HCT116 (cell line): ENCODE data around the gene CGB1. TPM values are rescaled to one million over a fixed set of nuclear protein-coding genes. Genes with fewer than 3 reads are reported as not detected.

ENCODE experiments used
- ATAC-seq: fragments of 200-7000 bp; cut with Tn5 transposase; 2 replicates; pipeline ENCODE4 v1.9.1; 2020; ENCODE audit warnings: mild to moderate bottlenecking, moderate library complexity
- BruUV-seq: library from RNA; stranded (reverse); fragments of 400-500 nt; replicated peaks from 2 replicates; lab custom pipeline; 2021; lab: Mats Ljungman, UMichigan
- CTCF ChIA-PET: fragments of 300-600 bp; sonication (Branson Sonifier 250); formaldehyde crosslinking; loops from one replicate; lab custom pipeline; 2021; ENCODE audit warnings: antibody characterized with exemption; lab: Charles Lee
- POLR2A ChIA-PET: fragments of 300-600, 350-600 bp; sonication (Branson Sonifier 250); formaldehyde crosslinking; loops from one replicate; lab custom pipeline; 2021; ENCODE audit warnings: antibody characterized with exemption; lab: Charles Lee
- RAD21 ChIA-PET, 2 experiments: fragments of 300-600 bp; sonication (Branson Sonifier 250); formaldehyde crosslinking; loops; one replicate each; lab custom pipeline; 2023; ENCODE audit warnings: low total read pairs in 2 of 2; ENCODE audit not compliant: uncharacterized antibody in 2 of 2, unreplicated experiment in 2 of 2, low non-redundant PET in 1 of 2; lab: Charles Lee
- DNase-seq: peaks from one replicate; pipeline ENCODE4 v3.0.0-alpha.2; 2010; ENCODE audit warnings: low read depth, low spot score
- H2AFZ ChIP-seq: fragments of 200-600 bp; shearing (Covaris generic), sonication (generic); 2 replicates; pipeline ENCODE4 v1.6.1; 2017; ENCODE audit warnings: low read depth, mixed run types, mixed read lengths, antibody characterized with exemption, low read length; ENCODE audit not compliant: poor library complexity, severe bottlenecking
- H3K27ac ChIP-seq: 2 replicates; pipeline ENCODE4 v1.5.1; 2012; ENCODE audit warnings: low read depth, low read length
- H3K27me3 ChIP-seq: fragments of 200-600 bp; sonication (generic); 2 replicates; pipeline ENCODE4 v1.6.1; 2016; ENCODE audit warnings: mixed run types, low read length, mixed read lengths; ENCODE audit not compliant: insufficient read depth
- H3K36me3 ChIP-seq, 2 experiments: fragments of 200-500 bp in 1 of 2; fragments of 200-600 bp in 1 of 2; sonication (Bioruptor generic) in 1 of 2; sonication (generic) in 1 of 2; 2 replicates each; pipeline versions ENCODE4 v1.5.1 to v1.6.1; 2014 to 2016; ENCODE audit warnings: low read length in 2 of 2, inconsistent platforms in 1 of 2, mixed read lengths in 1 of 2, mixed run types in 1 of 2; ENCODE audit not compliant: insufficient read depth in 2 of 2, control insufficient read depth in 1 of 2
- H3K4me1 ChIP-seq, 2 experiments: fragments of 200-600 bp in 1 of 2; sonication (generic) in 1 of 2; 2 replicates each; pipeline versions ENCODE4 v1.5.1 to v1.6.1; 2012 to 2017; ENCODE audit warnings: low read length in 2 of 2, inconsistent platforms in 1 of 2, mild to moderate bottlenecking in 1 of 2, mixed read lengths in 1 of 2, mixed run types in 1 of 2, moderate library complexity in 1 of 2; ENCODE audit not compliant: insufficient read depth in 2 of 2, control insufficient read depth in 1 of 2
- H3K4me2 ChIP-seq: fragments of 200-600 bp; sonication (generic); 2 replicates; pipeline ENCODE4 v1.6.1; 2017; ENCODE audit warnings: mixed run types, low read length, mixed read lengths
- H3K4me3 ChIP-seq, 2 experiments: fragments of 200-600 bp in 1 of 2; sonication (generic) in 1 of 2; replicated peaks in 1 of 2; 2 replicates each; pipeline ENCODE4 v1.5.1; 2011 to 2016; ENCODE audit warnings: low read length in 2 of 2, control low read depth in 1 of 2, low read depth in 1 of 2, mild to moderate bottlenecking in 1 of 2, mixed read lengths in 1 of 2, mixed run types in 1 of 2
- H3K79me2 ChIP-seq: fragments of 200-600 bp; sonication (generic); 2 replicates; pipeline ENCODE4 v1.6.1; 2017; ENCODE audit warnings: mild to moderate bottlenecking, mixed run types, low read length, moderate library complexity, mixed read lengths; ENCODE audit not compliant: insufficient read depth
- H3K9ac ChIP-seq: fragments of 200-600 bp; sonication (generic); 2 replicates; pipeline ENCODE4 v1.6.1; 2016; ENCODE audit warnings: low read length, mixed read lengths
- H3K9me2 ChIP-seq: fragments of 200-600 bp; sonication (generic), shearing (Covaris generic); 2 replicates; pipeline ENCODE4 v1.6.1; 2017; ENCODE audit warnings: mixed run types, mild to moderate bottlenecking, moderate library complexity; ENCODE audit not compliant: insufficient read depth
- H3K9me3 ChIP-seq, 2 experiments: fragments of 200-500 bp in 1 of 2; fragments of 200-600 bp in 1 of 2; sonication (Bioruptor generic) in 1 of 2; sonication (generic) in 1 of 2; 2 replicates each; pipeline ENCODE4 v1.6.1; 2014 to 2017; ENCODE audit warnings: low read length in 2 of 2, mixed read lengths in 2 of 2, inconsistent platforms in 1 of 2, low read depth in 1 of 2, mild to moderate bottlenecking in 1 of 2, mixed run types in 1 of 2, moderate library complexity in 1 of 2; ENCODE audit not compliant: control insufficient read depth in 1 of 2, insufficient read depth in 1 of 2
- H4K20me1 ChIP-seq: fragments of 200-600 bp; sonication (generic), shearing (Covaris generic); 2 replicates; pipeline ENCODE4 v1.6.1; 2017; ENCODE audit warnings: mixed run types, mild to moderate bottlenecking, moderate library complexity; ENCODE audit not compliant: insufficient read depth
- CTCF ChIP-seq, 3 experiments: fragments of 200-600 bp in 1 of 3; sonication (generic) in 1 of 3; IDR thresholded peaks in 2 of 3; conservative IDR thresholded peaks in 1 of 3; 2 replicates each; pipeline ENCODE4 v1.5.1; 2012 to 2017; ENCODE audit warnings: low read depth in 2 of 3, low read length in 2 of 3, antibody characterized with exemption in 1 of 3, borderline replicate concordance in 1 of 3, control low read depth in 1 of 3, mild to moderate bottlenecking in 1 of 3, mixed read lengths in 1 of 3, mixed run types in 1 of 3, moderate library complexity in 1 of 3; ENCODE audit not compliant: insufficient read depth in 1 of 3
- POLR2AphosphoS5 ChIP-seq: IDR thresholded peaks from 2 replicates; pipeline ENCODE4 v1.6.1; 2011; ENCODE audit warnings: mild to moderate bottlenecking, low read depth, low read length, moderate library complexity
- SP1 ChIP-seq: IDR thresholded peaks from 2 replicates; pipeline ENCODE4 v1.6.1; 2012; ENCODE audit warnings: low read depth
- intact Hi-C: fragments of 100-400 bp; cut with micrococcal nuclease; formaldehyde crosslinking; loops from 2 replicates; pipeline ENCODE4 v1.10.0; 2022
- total RNA-seq: library from RNA; stranded (reverse); gene quantifications from one replicate; pipeline ENCODE4 v1.2.1, GENCODE V29; 2021; ENCODE audit not compliant: unreplicated experiment

The CGB1 gene
- total RNA-seq, 1 experiment from 2014 or later: 0.76 TPM

GRCh38 chr19:49065905-49066512 is 29.3 kb upstream of the CGB1 start:
- ChIA-PET RAD21 (no interaction called here), POLR2A (no interaction called here), CTCF (interaction anchor here (1.8 kb wide), 1 partner anchor 8 kb away, joined by 18 read pairs; no protein-coding TSS in a partner anchor)
- H3K27me3 ChIP-seq: no peaks in the 10 kb centered on the region
- intact Hi-C loops: no loop called here
- no peak overlapping the region for H2AFZ ChIP-seq
- TF ChIP-seq POLR2AphosphoS5 (0 out of 2 replicates have a peak, but pooled peaks have one; percentile 14), SP1 (no peak), CTCF (IDR thresholded peaks at IDR 0.05 in 2 of 3, conservative IDR thresholded peaks at IDR 0.05 in 1 of 3; ENCODE audit: borderline replicate concordance in 1 of 3, insufficient read depth in 1 of 3, low read depth in 2 of 3, low read length in 2 of 3) (no peak)
- no peaks in the 10 kb centered on the region for H3K79me2 ChIP-seq
- no peaks in the 10 kb centered on the region for H3K36me3 ChIP-seq
- DNase-seq (no peak), ATAC-seq (no peak)
- H3K9me2 ChIP-seq: no peaks in the 10 kb centered on the region
- no TSS peak for BruUV-seq
- H3K9ac ChIP-seq: no peak overlapping the region
- H3K4me3 ChIP-seq: no peak overlapping the region
- no peaks in the 10 kb centered on the region for H3K9me3 ChIP-seq
- H3K4me2 ChIP-seq: peak overlapping the region; percentile 89; the same call in 1 of the 2 replicates
- H3K27ac ChIP-seq: no peak overlapping the region
- H4K20me1 ChIP-seq: no peaks in the 10 kb centered on the region
- H3K4me1 ChIP-seq: peaks cover 30 to 58% of the 10 kb centered on the region in 2 experiments
